GM21825 (cell line): ENCODE data around the gene ANO4.
"Not testable (repeated sequence)": the region's sequence is repeated elsewhere in the genome, so short reads cannot be mapped to it uniquely, and the experiment has no call there.

Experiments
- ATAC-seq: cut with Tn5 transposase; IDR thresholded peaks from one replicate; pipeline ENCODE4 v1.9.1; 2021; ENCODE audit warnings: mild to moderate bottlenecking, moderate library complexity; ENCODE audit not compliant: unreplicated experiment

Gene ANO4

DNA sequence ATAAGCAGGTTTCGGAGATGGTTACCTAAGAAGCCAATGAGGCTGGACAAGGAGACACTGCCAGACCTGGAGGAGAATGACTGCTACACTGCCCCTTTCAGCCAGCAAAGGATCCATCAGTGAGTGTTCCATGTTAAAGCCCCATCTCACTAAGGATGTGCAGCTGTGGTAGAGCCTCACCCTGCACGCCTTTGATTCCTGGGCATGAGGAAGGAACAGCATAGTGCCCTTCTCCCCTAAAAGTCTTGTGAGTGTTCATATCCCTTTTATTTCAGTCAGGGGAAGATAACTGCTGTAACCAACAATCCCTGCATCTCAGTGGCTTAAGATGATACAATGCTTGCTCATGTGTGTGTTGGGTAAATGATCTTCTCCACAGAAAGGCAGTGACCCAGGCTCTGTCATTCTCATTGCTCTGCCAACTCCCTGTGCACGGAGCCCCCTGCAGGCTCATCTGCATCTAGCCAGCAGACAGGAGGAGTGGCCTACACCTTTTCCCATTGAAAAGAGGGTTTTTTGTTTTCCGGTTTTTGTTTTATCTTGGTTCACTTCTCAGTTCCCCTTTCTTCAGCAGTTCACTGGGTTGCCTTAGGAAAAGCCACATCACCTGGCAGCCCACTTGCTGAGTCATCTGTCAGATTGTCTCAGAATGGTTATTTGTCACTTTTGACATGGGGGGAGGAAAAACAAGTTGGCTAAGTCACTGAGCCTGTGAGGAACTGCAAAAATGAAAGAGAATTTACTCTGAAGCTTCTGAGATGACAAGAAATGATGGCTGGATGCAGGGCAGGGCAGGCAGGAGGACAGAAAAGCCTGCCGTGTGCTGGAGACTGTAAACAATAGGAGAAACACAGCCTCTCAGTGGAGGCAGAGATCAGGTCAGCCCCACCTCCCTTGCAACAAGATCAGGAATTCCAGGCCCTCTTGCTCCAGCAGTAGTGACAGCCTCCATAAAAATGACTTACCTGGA, 193.3 kb downstream of the ANO4 start:
- ATAC-seq = peak; percentile 98

DNA sequence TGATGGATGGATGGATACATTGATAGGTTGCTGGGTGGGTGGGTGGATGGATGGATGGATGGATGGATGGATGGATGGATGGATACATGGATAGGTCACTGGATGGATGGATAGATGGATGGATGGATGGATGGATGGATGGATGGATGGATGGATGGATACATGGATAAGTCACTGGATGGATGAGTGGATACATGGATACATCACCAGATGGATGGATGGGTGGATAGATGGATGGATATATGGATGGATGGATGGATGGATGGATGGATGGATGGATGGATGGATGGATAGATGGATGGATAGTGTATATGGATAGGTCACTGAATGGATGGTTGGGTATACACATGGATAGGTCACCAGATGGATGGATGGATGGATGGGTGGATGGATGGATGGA, 194.9 kb downstream of the ANO4 start:
- not testable (repeated sequence) for ATAC-seq

DNA sequence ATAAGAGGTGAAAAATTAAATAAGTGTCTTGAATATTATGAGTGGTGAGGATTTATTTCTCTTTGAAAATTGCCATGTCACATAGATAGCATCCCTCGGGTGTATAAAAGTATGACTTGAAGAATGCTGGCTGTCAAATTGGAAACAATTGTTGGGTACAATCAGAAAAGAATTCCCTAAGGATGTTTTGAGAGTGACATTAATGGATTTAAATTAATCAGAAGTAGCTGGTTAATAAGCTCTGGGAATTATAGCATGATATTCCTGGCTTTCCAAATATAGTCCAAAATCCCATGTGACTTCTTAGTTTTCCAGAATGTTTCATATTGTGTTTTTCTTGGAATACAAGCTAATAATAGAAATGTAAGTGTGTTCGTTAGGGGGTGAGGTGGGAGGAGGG, 196.5 kb downstream of the ANO4 start:
- ATAC-seq = no peak

DNA sequence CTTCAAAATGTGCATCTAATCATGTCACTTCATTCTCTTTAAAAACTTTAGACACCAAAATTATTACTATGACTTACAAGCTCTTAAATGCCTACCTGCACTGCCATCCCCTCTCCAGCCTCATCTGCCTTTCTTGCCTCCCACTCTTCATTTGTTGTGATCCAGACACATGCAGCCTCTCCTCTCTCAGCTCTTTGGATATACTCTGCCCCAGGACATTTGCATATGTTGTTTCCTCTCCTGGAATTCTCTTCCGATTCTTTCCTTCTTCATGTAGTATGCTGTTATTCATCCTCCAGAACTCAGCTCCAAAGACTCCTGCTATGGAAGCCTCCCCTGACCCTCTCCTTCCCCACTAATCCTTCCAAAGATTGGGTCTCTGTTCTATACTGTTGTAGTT, 197.6 kb downstream of the ANO4 start:
- no peak for ATAC-seq

DNA sequence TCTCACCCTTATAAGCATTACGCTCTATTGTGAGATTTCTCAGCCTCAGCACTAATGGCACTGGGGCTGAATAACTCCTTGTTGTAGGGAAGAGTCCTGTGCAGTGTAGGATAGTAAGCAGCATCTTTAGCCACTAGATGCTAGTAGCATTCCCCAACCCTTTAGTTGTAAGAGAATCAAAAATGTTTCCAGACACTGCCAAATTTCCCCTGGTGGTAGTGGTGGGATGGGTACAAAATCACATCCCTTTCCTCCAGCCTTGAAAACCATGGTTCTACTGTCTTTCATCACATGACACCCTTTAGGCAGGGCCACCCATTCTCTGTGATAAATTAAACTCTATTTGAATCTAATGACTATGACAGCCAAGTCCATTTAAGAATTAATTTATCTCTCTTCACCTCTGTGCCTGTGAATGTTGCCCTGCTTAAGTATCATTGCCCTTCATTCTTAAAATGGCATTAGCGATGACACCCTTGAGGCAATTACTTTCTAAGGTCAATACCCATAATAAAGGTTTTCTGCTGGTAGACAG, 199.4 kb downstream of the ANO4 start:
- ATAC-seq = no peak

DNA sequence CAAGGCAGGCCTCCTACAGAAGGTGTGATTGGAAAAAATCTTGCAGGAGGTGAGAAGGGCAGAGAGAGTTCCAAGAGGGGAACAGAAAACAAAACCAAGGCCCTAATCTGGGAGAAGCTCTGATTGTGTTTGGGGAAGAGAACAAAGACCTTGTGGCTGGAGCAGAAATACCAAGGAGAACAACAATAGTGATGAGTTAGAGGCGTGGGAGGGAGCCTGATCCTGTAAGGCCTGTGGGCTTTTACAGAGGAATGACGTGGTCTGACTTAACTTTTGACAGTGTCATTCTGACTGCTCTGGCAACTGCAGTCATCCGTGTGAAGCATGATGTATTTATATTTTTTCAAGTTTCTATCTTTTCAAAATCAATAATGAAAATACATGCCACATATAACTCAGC, 200.6 kb downstream of the ANO4 start:
- ATAC-seq = no peak

DNA sequence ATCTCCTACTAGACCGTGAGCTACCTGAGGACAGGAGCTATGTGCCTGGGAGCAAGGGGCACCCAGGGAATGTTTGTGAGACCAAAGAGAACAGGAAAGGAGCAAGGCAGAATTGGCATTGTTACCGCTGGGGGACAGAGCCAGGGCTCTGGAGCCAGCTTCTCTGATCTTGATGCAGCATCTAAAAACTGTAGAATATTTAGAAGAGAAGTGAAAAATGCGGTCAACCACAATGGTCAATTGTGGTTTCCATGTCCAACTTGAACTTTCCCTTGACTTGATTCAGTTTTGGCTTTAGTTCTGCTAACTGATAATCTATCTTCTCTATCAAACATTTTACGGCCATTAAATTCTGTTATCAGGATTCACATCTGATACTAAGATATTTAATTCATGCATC, 201.2 kb downstream of the ANO4 start:
- peak; percentile 53 for ATAC-seq

DNA sequence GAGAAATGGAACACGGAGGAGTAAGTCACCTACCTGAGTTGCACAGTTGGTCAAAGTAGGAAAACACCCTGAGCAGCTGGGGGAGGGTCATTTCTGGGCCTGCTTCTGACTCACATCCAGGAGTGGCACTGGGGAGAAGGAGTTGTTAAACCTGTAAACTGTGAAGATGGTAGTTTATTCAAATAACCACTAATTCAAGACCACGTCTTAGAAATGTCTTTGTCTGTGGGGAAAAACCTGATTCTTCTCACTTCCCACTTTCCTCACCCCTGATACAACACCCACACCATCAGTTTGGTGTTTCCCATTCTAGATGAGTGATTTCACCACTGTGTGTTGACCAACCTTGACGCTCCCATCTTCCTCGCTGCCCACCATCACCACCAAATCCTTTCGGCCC, 207.1 kb downstream of the ANO4 start:
- peak; percentile 76 for ATAC-seq

DNA sequence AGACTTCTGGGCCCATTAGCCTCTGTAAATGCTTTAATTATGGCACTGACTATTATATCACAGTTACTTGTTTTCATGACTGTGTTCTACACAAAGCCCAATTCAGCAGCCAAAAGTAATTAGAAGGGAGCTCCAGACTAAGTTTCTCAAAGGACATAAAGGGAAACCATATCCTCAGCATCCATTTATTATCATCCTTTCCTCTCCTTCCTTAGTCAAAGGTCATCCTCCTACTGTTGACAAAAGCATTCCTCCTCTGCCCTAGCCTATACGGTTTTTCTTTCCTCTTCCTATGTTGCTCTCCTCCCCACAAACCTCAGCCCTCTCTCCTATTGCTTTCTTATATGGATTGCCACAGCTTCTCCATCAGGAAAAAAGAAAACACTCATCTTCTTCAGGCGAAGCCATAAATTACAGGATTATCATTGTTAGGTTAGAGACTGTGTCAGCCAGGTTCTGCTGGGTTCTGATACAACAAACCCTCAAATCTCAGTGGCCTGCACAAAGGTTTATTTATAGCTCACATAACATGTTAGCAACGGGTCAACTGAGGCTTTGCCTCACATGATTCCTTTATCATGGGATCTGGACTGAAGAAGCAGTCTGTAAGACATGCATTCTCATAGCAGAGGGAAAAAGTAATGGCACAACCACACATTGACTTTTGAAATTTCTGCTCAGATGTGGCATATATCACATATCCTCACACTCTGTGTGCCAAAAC, 208.3 kb downstream of the ANO4 start:
- ATAC-seq = no peak

DNA sequence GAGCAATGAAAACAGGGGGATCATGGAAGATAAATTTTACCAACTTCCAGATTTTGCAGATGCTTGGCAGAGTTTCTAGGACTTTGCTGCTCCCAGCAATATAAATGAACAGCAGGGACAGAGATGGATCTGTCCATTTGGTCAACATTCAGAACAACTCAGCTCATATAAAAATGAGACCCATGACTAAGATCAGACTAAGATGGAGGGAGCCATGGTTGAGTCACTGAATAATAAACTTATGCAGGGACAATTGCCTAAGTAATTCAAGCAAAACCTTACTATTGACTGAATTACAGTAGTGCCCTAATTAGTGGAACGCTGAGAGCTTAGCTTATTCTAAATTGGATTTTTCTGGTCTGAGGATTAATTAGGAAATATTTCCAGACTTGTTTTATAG, 210.3 kb downstream of the ANO4 start:
- ATAC-seq = no peak

DNA sequence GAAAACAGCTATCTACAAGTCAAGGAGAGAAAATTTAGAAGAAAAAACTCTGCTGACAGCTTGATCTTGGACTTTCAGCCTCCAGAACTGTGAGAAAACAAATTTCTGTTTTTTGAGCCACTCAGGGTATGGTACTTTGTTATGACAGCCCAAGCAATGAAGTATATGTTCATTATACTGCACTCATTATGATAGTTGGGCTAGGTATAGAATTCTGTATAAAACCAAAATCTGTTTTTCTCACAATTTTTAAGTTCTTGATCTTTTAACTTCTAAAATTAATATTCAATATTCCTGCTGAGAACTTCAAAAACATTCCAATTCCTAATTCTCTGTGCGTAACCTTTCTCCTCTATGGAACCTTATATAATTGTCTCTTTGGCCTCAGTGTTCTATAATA, 214.7 kb downstream of the ANO4 start:
- ATAC-seq = no peak

DNA sequence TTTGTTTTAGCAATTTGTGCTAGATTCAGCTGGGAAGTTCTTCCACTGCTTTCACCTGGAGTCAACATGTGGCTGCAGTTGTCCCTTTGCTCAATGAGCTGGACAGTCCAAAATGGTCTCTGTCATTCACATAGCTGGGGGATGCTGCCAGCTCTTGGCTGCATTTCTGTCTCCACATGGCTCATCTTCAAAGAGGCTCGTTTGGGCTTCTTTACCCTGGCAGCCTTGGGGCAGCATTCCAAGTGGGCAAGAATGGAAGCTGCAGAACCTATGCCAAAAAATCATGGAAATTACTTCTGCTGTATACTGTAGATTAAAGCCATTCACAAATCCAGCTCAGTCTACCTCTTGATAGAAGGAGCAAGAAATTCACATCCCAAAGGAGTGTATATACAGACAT, 216.3 kb downstream of the ANO4 start:
- no peak for ATAC-seq

DNA sequence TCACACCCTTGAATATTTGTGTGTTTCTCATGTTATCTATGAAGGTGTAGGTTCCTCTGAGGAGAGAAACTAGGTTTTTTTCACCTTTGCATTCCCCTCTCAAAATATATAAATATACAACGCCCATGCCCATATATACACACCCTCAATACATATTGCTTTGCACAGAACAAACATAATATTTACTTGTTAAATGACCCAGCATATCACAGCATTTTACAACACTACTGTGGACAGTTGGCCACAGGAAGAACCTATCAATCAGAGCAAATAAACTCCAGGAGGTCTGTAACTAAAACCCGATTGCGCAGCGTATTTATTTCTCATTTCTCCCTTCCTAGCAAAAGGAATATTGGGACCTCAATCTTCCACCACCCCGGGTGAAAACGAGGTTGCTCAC, 219.4 kb downstream of the ANO4 start:
- no peak for ATAC-seq

DNA sequence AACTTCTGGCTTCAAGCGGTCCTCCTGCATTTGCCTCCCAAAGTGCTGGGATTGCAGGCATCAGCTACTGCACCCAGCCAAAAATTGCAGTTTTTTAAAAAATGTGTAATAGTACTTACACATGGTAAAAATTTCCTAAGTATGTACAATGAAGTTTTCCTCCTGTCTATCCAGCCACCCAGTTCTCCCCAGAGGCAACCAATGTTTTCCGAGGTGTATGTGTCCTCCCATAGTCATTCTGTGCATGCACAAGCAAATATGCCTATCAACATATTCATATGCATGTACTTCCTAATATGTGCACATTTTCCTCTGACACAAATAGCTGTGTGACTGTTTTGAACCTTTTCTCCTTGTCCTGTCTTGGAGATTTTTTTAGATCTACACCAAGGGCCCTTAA, 220.5 kb downstream of the ANO4 start:
- ATAC-seq = no peak

DNA sequence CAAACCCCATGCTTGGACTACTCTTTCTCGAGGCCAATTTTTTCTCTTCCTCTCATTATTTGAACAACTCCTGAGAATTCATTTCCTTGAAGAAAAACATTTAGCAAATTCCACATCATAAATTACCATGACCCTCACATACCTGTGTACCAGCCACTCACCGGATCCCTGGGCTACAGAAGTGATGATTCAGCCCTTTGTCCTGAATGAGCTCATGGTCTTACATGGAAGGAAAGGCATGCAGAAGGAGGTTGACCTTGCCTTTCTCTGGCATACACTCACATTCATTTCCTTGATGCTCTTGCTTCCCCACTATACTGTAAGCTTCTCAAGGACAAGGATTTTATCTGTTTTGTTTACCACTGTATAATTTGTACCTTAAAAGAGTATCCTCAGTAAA, 224.0 kb downstream of the ANO4 start:
- ATAC-seq = no peak

DNA sequence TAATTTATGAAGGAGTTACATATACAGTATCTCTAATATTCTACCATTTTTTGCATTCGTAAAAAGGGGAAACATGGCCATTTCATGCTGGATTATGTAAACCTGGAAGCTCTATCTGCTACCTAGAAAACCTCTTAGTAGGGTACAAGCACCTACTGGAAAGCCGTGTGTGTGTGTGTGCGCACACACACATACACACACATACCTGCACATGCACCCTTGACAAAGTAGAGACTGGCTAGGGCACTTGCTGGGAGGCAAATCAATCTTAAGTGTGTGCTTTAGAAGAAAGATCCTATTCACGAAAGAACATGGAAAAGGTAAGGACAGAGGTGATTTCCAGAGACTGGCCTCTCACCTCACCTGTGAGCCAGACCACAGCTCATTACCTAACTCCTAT, 224.6 kb downstream of the ANO4 start:
- no peak for ATAC-seq

DNA sequence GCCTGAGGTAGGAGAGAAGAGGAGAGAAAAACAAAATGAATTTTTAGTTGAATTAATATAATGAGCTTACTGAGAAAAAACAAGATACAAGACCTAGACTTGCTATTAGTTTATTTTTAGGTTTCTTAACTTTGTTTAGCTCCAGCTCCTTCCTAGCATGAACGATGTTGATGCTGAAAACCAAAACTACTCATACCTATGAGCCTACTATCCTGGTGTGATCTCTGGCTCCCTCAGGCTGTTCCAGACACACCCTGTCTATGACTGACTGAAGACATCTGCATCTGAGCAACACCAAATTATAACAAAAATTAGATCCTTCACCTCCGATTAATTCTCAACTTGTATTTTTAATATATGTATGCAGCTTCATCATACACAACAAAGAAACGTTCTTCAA, 225.1 kb downstream of the ANO4 start:
- no peak for ATAC-seq

DNA sequence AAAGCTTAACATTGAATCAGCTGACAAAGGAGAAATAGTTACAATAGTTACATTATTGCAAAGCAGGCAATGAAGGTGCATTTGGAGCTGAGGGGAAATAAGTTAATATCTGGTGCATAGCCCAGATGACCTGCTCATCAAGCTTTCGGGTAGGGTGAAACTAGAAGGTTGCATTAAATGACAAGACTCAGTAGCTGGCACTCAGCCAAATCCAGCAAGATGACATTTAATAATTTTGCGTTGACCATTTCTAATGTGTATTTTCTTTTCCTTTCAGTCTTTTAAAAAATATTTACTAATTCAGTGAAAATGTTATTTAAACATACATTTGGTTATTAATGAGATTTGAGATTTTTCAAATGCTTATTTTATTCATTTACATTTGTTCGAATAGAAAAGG, 226.9 kb downstream of the ANO4 start:
- no peak for ATAC-seq

DNA sequence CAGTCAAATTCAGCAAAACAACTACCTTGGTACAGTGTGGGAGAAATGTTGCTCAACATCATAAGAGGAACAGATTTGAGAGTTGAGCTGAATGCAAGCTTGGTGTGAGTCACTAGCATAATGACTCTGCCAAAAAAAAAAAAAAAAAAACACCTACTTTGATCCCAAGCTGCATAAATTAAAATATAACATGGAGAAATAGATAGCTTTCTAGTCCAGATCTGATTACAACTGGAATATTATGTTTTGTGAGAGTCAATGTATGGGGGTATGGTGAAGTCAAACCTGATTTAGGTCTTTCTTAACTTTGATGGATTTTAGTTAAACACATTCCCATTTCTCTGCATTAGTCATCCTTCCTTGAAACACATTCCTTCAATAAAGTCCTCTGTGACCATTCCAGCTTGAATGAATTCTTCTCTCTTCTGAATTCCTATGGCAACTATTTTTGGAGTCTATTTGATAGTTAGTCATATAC, 227.4 kb downstream of the ANO4 start:
- no peak for ATAC-seq

DNA sequence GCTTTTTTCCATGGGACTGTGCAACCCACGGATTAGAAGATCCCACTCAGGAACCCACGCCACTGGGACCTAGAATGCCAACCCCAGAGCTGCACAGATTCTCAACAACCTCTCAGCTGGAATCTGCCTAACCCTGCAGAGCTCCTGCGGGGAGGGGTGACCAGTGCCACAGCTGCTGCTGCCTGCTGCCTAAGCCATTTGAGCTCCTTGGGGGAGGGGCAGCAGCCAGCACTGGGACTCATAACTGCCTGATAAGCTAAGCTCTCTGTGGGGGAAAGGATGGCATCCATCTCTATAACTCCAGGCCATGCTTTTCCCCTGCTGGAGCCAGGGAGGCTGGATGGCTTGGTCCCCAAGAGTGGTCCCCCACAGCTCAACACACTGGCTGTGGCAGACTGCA, 232.6 kb downstream of the ANO4 start:
- no peak for ATAC-seq

DNA sequence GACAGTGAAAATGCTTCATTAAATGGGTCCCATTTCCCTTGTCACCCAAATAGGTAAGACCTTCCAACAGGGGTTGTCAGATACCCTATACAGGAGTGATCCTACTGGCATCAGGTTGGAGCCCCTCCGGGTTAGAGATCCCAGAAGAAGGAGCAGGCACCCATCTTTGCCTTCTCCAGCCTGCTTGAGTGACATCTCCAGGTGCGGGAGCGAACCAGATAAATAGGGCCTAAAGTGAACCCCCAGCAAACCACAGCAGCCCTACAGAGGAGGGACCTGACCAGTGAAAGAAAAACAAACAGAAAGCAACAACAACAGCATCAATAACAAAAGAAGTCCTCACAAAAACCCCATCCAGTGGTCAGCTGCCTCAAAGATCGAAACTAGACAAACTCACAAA, 233.2 kb downstream of the ANO4 start:
- no peak for ATAC-seq
